HG03060 (cell line): ENCODE data around the gene TPST2.

Experiments used
- ATAC-seq: cut with Tn5 transposase; IDR thresholded peaks from one replicate; pipeline ENCODE4 v1.9.1; 2021; ENCODE audit warnings: low read depth, moderate number of reproducible peaks; ENCODE audit not compliant: unreplicated experiment

The TPST2 gene

GRCh38 chr22:26508148-26508547 lies 81.8 kb downstream of the TPST2 start:
- ATAC-seq: no peak

- ATAC-seq: no peak
Observed at GRCh38 chr22:26503758-26504157, 86.2 kb downstream of the TPST2 start.

- ATAC-seq: no peak
Observed at GRCh38 chr22:26502688-26503561, 87.0 kb downstream of the TPST2 start.

- no peak for ATAC-seq
Observed at GRCh38 chr22:26501996-26502395, 87.9 kb downstream of the TPST2 start.

GRCh38 chr22:26499188-26499703 lies 90.7 kb downstream of the TPST2 start:
- ATAC-seq: no peak

GRCh38 chr22:26496456-26496855 lies 93.5 kb downstream of the TPST2 start:
- no peak for ATAC-seq

GRCh38 chr22:26494506-26494905 lies 95.4 kb downstream of the TPST2 start:
- ATAC-seq: no peak

GRCh38 chr22:26492220-26492619 lies 97.7 kb downstream of the TPST2 start:
- no peak for ATAC-seq

GRCh38 chr22:26489447-26490036 lies 100.4 kb downstream of the TPST2 start:
- no peak for ATAC-seq

GRCh38 chr22:26487996-26488395 lies 101.9 kb downstream of the TPST2 start:
- ATAC-seq: no peak

- ATAC-seq: no peak
Observed at GRCh38 chr22:26486394-26486793, 103.5 kb downstream of the TPST2 start.

- ATAC-seq: no peak
Observed at GRCh38 chr22:26485806-26486390, 104.0 kb downstream of the TPST2 start.

GRCh38 chr22:26485013-26485412 lies 104.9 kb downstream of the TPST2 start:
- ATAC-seq: no peak

- ATAC-seq: no peak
Observed at GRCh38 chr22:26484360-26484706, 105.6 kb downstream of the TPST2 start.

- ATAC-seq: peak; percentile 44
Observed at GRCh38 chr22:26483439-26484359, 106.2 kb downstream of the TPST2 start, which contains the start of the genes HPS4 and SRRD. Gene HPS4, minus strand, starts transcription at chr22:26483783. Its CDS starts 2,021 bp downstream, at chr22:26481762. Gene SRRD, plus strand, starts transcription at chr22:26483877. Its CDS starts 14 bp downstream, at chr22:26483891.

GRCh38 chr22:26483043-26483438 lies 106.9 kb downstream of the TPST2 start:
- no peak for ATAC-seq

GRCh38 chr22:26482161-26482560 lies 107.8 kb downstream of the TPST2 start:
- ATAC-seq: no peak

GRCh38 chr22:26481694-26482093 lies 108.2 kb downstream of the TPST2 start:
- no peak for ATAC-seq

- ATAC-seq: no peak
Observed at GRCh38 chr22:26481112-26481693, 108.7 kb downstream of the TPST2 start.

GRCh38 chr22:26480611-26480932 lies 109.4 kb downstream of the TPST2 start:
- ATAC-seq: no peak
